Endodermal cell (in vitro differentiated cells): ENCODE results near the gene PARVA. TPM values are rescaled to one million over a fixed set of nuclear protein-coding genes. Genes with fewer than 3 reads are reported as not detected.

Source experiments
- DNase-seq: peaks from one replicate; pipeline ENCODE4 v3.0.0-alpha.2; 2017
- H3K27ac ChIP-seq: 2 replicates; pipeline ENCODE4 v1.5.1; 2013; ENCODE audit warnings: mild to moderate bottlenecking, low read depth, low read length, moderate library complexity
- H3K27me3 ChIP-seq: 2 replicates; pipeline ENCODE4 v1.6.1; 2013; ENCODE audit warnings: mild to moderate bottlenecking, low read length, moderate library complexity; ENCODE audit not compliant: insufficient read depth, control insufficient read depth, poor library complexity, severe bottlenecking
- H3K36me3 ChIP-seq: 2 replicates; pipeline ENCODE4 v1.7.0; 2013; ENCODE audit warnings: mild to moderate bottlenecking, low read length, moderate library complexity; ENCODE audit not compliant: control insufficient read depth, insufficient read depth
- H3K4me1 ChIP-seq: one replicate; pipeline ENCODE4 v1.7.0; 2013; ENCODE audit warnings: low read length; ENCODE audit not compliant: control insufficient read depth, insufficient read depth
- H3K4me3 ChIP-seq: 2 replicates; pipeline ENCODE4 v1.5.1; 2013; ENCODE audit warnings: mild to moderate bottlenecking, low read length, moderate library complexity
- H3K9ac ChIP-seq: 2 replicates; pipeline ENCODE4 v1.6.1; 2013; ENCODE audit warnings: mild to moderate bottlenecking, low read length, moderate library complexity; ENCODE audit not compliant: poor library complexity, severe bottlenecking; ENCODE audit errors: extremely low read depth
- H3K9me3 ChIP-seq: 2 replicates; pipeline ENCODE4 v1.6.1; 2013; ENCODE audit warnings: mild to moderate bottlenecking, low read length, moderate library complexity; ENCODE audit not compliant: control insufficient read depth
- H3K27ac Mint-ChIP-seq: 2 replicates; pipeline ENCODE4 v1.8.0; 2020; ENCODE audit warnings: mixed read lengths
- H3K27me3 Mint-ChIP-seq: 2 replicates; pipeline ENCODE4 v1.8.0; 2021; ENCODE audit warnings: mild to moderate bottlenecking, mixed read lengths; ENCODE audit not compliant: insufficient read depth
- H3K36me3 Mint-ChIP-seq: 2 replicates; pipeline ENCODE4 v1.8.0; 2020; ENCODE audit warnings: low read depth, mixed read lengths
- H3K4me1 Mint-ChIP-seq: 2 replicates; pipeline ENCODE4 v1.8.0; 2020; ENCODE audit warnings: mixed read lengths
- H3K4me3 Mint-ChIP-seq: 2 replicates; pipeline ENCODE4 v1.8.0; 2020; ENCODE audit warnings: mild to moderate bottlenecking, moderate library complexity, mixed read lengths
- H3K9me3 Mint-ChIP-seq: 2 replicates; pipeline ENCODE4 v1.8.0; 2020; ENCODE audit warnings: mild to moderate bottlenecking, mixed read lengths
- WGBS, 2 experiments: methylation state at CpG; one replicate each; pipeline versions ENCODE4 v1.1.5 to v1.1.7; 2013; ENCODE audit warnings: missing lambda C conversion rate in 2 of 2, mixed read lengths in 1 of 2; ENCODE audit not compliant: insufficient coverage in 1 of 2, insufficient read length in 1 of 2; 5-methylcytosine and 5-hydroxymethylcytosine counted together
- total RNA-seq, 2 donors: library from RNA; stranded (reverse); fragmentation: NEBNext Ultra II Directional in 1 of 2; extraction: Animal tissue kit (Norgen Biotek cat#: 25700) in 1 of 2; gene quantifications; 2 replicates in 1 of 2; 3 replicates in 1 of 2; pipeline ENCODE4 v1.2.1, GENCODE V29; 2021
- TF ChIP-seq, protein P1 (sequence below): fragments of 200-600 bp; sonication (generic); conservative IDR thresholded peaks from 2 replicates; pipeline ENCODE4 v1.5.0; 2021; ENCODE audit warnings: antibody characterized with exemption, mild to moderate bottlenecking

The PARVA gene
- total RNA-seq, 2 donors from 2014 or later = 27.3 to 37.3 TPM

DNA sequence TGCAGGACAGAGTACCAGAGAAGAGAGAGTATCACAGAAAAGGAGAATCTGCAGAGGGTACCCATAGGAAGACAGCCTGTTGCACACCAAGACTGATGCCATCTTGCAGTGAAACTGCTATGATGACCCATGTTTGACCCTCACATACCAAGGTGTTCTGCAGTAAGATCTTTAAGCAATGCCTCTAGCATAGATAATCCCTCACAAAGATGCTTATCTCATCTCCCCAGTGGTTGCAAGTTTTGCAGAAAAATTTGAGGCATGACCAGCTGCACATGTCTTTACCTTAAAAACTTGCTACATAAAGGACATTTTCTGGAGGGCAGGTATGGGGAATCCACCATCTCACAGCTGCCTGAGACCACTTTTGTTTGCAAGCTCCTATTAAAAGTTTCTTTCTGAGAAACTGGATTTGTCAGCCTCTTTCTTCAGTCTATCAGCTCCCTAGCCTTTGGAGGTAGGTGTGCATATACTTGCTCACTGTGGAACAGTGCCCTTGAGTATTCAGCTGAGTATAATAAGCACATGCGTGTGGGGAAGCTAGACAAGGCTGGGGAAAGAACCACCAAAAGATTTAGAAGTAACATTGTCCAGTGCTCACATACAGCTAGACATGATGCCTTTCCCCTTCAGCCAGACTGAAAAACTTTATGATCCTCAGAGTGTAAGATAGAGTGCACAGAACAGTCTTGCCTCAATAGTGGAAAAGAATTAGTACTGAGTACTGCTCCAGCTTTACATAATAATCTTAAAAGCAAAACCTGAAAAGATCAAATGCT lies 196.5 kb downstream of the PARVA start:
- H3K9ac ChIP-seq = no peak overlapping the region
- no peaks in the 10 kb centered on the region for H3K4me1 ChIP-seq
- no peaks in the 10 kb centered on the region for H3K9me3 Mint-ChIP-seq
- 92% methylated on average over 1 of the region's 1 CpG; no CpG with 5 or more reads in 1 of the 2 experiments for WGBS, 2 experiments
- no peak overlapping the region for H3K27ac ChIP-seq
- TF ChIP-seq, protein P1, sequence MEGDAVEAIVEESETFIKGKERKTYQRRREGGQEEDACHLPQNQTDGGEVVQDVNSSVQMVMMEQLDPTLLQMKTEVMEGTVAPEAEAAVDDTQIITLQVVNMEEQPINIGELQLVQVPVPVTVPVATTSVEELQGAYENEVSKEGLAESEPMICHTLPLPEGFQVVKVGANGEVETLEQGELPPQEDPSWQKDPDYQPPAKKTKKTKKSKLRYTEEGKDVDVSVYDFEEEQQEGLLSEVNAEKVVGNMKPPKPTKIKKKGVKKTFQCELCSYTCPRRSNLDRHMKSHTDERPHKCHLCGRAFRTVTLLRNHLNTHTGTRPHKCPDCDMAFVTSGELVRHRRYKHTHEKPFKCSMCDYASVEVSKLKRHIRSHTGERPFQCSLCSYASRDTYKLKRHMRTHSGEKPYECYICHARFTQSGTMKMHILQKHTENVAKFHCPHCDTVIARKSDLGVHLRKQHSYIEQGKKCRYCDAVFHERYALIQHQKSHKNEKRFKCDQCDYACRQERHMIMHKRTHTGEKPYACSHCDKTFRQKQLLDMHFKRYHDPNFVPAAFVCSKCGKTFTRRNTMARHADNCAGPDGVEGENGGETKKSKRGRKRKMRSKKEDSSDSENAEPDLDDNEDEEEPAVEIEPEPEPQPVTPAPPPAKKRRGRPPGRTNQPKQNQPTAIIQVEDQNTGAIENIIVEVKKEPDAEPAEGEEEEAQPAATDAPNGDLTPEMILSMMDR = no peak
- H3K36me3 ChIP-seq = no peaks in the 10 kb centered on the region
- peaks cover 3% of the 10 kb centered on the region for H3K4me1 Mint-ChIP-seq
- peaks cover 9% of the 10 kb centered on the region for H3K27me3 Mint-ChIP-seq
- no peaks in the 10 kb centered on the region for H3K36me3 Mint-ChIP-seq
- H3K27me3 ChIP-seq = no peaks in the 10 kb centered on the region
- H3K9me3 ChIP-seq = no peaks in the 10 kb centered on the region
- H3K27ac Mint-ChIP-seq = no peak overlapping the region
- no peak overlapping the region for H3K4me3 Mint-ChIP-seq
- no peak overlapping the region for H3K4me3 ChIP-seq
- DNase-seq = no peak

DNA sequence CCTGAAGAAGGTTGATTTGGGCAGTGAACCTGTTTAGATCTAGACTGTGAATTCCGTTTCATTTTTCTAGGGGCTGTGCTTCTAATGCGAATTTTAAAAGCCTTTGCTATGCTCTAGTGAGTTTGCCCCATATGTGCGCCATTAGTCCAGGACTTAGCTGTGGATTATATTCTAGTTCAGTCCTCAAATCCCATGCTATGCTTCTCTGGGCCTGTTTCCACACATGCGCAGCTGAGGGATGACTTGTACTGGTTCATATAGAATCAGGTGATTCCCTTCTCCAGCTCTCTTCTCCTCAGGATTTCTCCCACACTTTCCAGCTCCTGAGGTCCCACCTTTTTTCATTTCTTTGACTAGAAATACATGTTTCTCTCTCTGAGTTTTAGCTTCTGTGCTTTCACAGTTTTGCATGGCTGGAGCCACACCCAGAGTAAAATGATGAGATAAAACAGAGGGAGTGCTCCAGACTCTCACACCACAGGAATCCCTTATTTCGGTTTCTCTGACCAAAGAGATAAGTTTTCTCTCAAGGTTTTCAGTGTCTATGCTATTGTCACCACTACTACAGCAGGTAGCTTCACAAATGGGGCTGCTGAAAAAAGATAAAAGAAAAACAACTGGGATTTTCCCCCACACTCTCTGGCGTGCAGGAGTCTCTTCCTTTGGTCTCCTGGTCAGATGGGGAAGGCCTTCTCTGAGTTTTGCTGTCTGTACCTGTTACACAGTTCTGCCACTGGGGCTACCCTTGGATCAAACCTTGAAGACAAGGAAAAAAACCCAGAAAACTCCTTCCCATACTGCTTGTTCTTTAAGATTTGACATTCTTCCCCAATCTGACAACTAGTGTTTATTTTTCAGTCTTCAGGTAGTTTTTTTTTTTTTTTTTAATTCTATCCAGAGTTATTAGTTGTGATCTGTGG lies 200.6 kb downstream of the PARVA start:
- no peak overlapping the region for H3K4me3 ChIP-seq
- DNase-seq = no peak
- H3K27me3 ChIP-seq = peaks cover 2% of the 10 kb centered on the region
- no peaks in the 10 kb centered on the region for H3K9me3 ChIP-seq
- no peak overlapping the region for H3K9ac ChIP-seq
- H3K4me1 ChIP-seq = no peaks in the 10 kb centered on the region
- TF ChIP-seq, protein P1 = peak; percentile 75
- WGBS, 2 experiments = 86 to 88% methylated on average over 6 of the region's 6 CpGs
- Mint-ChIP-seq H3K4me3 (no peak overlapping the region), H3K36me3 (no peaks in the 10 kb centered on the region), H3K4me1 (peaks cover 10% of the 10 kb centered on the region), H3K27ac (no peak overlapping the region), H3K27me3 (peaks cover 6% of the 10 kb centered on the region), H3K9me3 (no peaks in the 10 kb centered on the region)
- no peak overlapping the region for H3K27ac ChIP-seq
- H3K36me3 ChIP-seq = no peaks in the 10 kb centered on the region

DNA sequence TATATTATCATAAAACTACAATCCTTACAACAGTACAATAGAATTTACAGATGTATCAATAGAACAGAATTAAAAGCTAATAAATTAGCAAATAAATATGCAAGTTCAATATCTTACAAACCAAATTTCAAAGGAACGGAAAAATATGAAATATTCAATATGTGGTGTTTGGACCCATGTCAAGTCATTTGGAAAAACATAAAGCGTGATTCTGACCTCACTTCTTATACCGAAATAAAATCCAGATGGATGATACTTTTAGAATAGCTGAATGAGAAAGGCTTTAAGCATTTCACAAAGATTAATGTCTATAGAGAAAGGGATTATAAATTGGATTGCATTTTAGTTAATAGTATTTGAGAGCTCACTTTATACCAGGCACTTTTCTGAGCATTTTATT lies 204.0 kb downstream of the PARVA start:
- no peak for DNase-seq
- Histone ChIP-seq H3K27ac (no peak overlapping the region), H3K9me3 (no peaks in the 10 kb centered on the region), H3K36me3 (no peaks in the 10 kb centered on the region), H3K4me3 (no peak overlapping the region), H3K27me3 (peaks cover 12% of the 10 kb centered on the region), H3K9ac (no peak overlapping the region), H3K4me1 (no peaks in the 10 kb centered on the region)
- Mint-ChIP-seq H3K4me3 (no peak overlapping the region), H3K4me1 (peaks cover 10% of the 10 kb centered on the region), H3K9me3 (no peaks in the 10 kb centered on the region), H3K27me3 (peaks cover 7% of the 10 kb centered on the region), H3K36me3 (no peaks in the 10 kb centered on the region), H3K27ac (no peak overlapping the region)
- 97 to 100% methylated on average over 2 to 3 of the region's 3 CpGs for WGBS, 2 experiments
- TF ChIP-seq, protein P1 = no peak
